GM12878 (cell line): ENCODE results near the gene ABHD17A. TPM values are rescaled to one million over a fixed set of nuclear protein-coding genes. Genes with fewer than 3 reads are reported as not detected.

Experiments
- ATAC-seq: fragments of 200-7000 bp; cut with Tn5 transposase; 3 replicates; pipeline ENCODE4 v1.9.1; 2020; ENCODE audit warnings: mild to moderate bottlenecking, moderate library complexity
- BruUV-seq: library from RNA; stranded (reverse); fragments of 400-500 nt; replicated peaks from 2 replicates; lab custom pipeline; 2021; lab: Mats Ljungman, UMichigan
- CTCF ChIA-PET: fragments of 300-600 bp; sonication (Branson Sonifier 250); formaldehyde crosslinking; extraction: SDS; loops from one replicate; lab custom pipeline; 2021; ENCODE audit warnings: inconsistent platforms; lab: Yijun Ruan, JAX
- POLR2A ChIA-PET: fragments of 350-600 bp; formaldehyde crosslinking; extraction: SDS; loops from one replicate; lab custom pipeline; 2021; ENCODE audit warnings: inconsistent platforms; lab: Charles Lee
- RAD21 ChIA-PET: fragments of 300-600 bp; sonication (Branson Sonifier 250); formaldehyde crosslinking; loops from one replicate; lab custom pipeline; 2023; ENCODE audit warnings: antibody characterized with exemption; ENCODE audit not compliant: unreplicated experiment; lab: Charles Lee
- SMC1A ChIA-PET: fragments of 300-600 bp; sonication (Branson Sonifier 250); formaldehyde crosslinking; loops from one replicate; lab custom pipeline; 2023; ENCODE audit not compliant: unreplicated experiment, uncharacterized antibody; lab: Charles Lee
- DNase-seq: peaks from one replicate; pipeline ENCODE4 v3.0.0-alpha.2; 2011; ENCODE audit warnings: low read depth, low spot score
- FAIRE-seq: peaks from 3 replicates; lab custom pipeline; 2011; peaks lifted over from hg19 to GRCh38; lab: Jason Lieb, UNC
- H2AFZ ChIP-seq: 2 replicates; pipeline ENCODE4 v1.6.0; 2011; ENCODE audit warnings: low read depth, low read length, control low read depth; ENCODE audit not compliant: control insufficient read depth
- H3K27ac ChIP-seq: 2 replicates; pipeline ENCODE4 v1.5.1; 2011; ENCODE audit warnings: control low read depth; ENCODE audit not compliant: control insufficient read depth, insufficient read depth
- H3K27me3 ChIP-seq, 2 experiments: replicated peaks in 1 of 2; 2 replicates each; pipeline versions ENCODE4 v1.6.0 to v1.6.1; 2011; ENCODE audit warnings: low read length in 1 of 2; ENCODE audit not compliant: control insufficient read depth in 2 of 2, insufficient read depth in 2 of 2
- H3K36me3 ChIP-seq, 2 experiments: 2 replicates each; pipeline ENCODE4 v1.5.1; 2011; ENCODE audit warnings: low read length in 1 of 2; ENCODE audit not compliant: control insufficient read depth in 2 of 2, insufficient read depth in 2 of 2
- H3K4me1 ChIP-seq: 2 replicates; pipeline ENCODE4 v1.6.1; 2011; ENCODE audit warnings: mild to moderate bottlenecking, low read length, moderate library complexity, mixed read lengths; ENCODE audit not compliant: control insufficient read depth, insufficient read depth
- H3K4me2 ChIP-seq: 2 replicates; pipeline ENCODE4 v1.6.0; 2011; ENCODE audit warnings: control low read depth; ENCODE audit not compliant: control insufficient read depth, insufficient read depth
- H3K4me3 ChIP-seq: fragments of 200-600 bp; sonication (generic); 2 replicates; pipeline ENCODE4 v1.5.1; 2016
- H3K79me2 ChIP-seq: 2 replicates; pipeline ENCODE4 v1.6.0; 2011; ENCODE audit warnings: low read length; ENCODE audit not compliant: control insufficient read depth, insufficient read depth
- H3K9ac ChIP-seq: 2 replicates; pipeline ENCODE4 v1.8.0; 2011; ENCODE audit warnings: low read length, control low read depth, mixed read lengths; ENCODE audit not compliant: control insufficient read depth, insufficient read depth
- H3K9me3 ChIP-seq: replicated peaks from 3 replicates; pipeline ENCODE4 v1.5.1; 2011; ENCODE audit warnings: mild to moderate bottlenecking, low read length; ENCODE audit not compliant: control insufficient read depth, insufficient read depth
- H4K20me1 ChIP-seq: 2 replicates; pipeline ENCODE4 v1.6.0; 2011; ENCODE audit not compliant: control insufficient read depth, insufficient read depth
- BRCA1 ChIP-seq: IDR thresholded peaks from 2 replicates; pipeline ENCODE4 v1.6.1; 2011; ENCODE audit warnings: low read depth, low read length, improper control_type of control experiment
- IKZF2 ChIP-seq, 2 experiments: fragments of 450-650 bp; IDR thresholded peaks; 2 replicates each; pipeline ENCODE4 v1.6.1; 2017; ENCODE audit warnings: mild to moderate bottlenecking in 2 of 2, moderate library complexity in 2 of 2
- NKRF ChIP-seq: fragments of 450-650 bp; conservative IDR thresholded peaks from 2 replicates; pipeline ENCODE4 v1.6.1; 2017; ENCODE audit warnings: mild to moderate bottlenecking, moderate library complexity
- NR2C2 ChIP-seq: IDR thresholded peaks from 2 replicates; pipeline ENCODE4 v1.6.1; 2011; ENCODE audit warnings: borderline replicate concordance, low read depth; ENCODE audit not compliant: control insufficient read depth, insufficient read length
- RFX5 ChIP-seq: IDR thresholded peaks from 2 replicates; pipeline ENCODE4 v1.6.1; 2011; ENCODE audit warnings: low read depth, low read length, improper control_type of control experiment
- SMAD1 ChIP-seq: fragments of 450-650 bp; IDR thresholded peaks from 2 replicates; pipeline ENCODE4 v1.6.1; 2018; ENCODE audit warnings: mild to moderate bottlenecking, low read depth; ENCODE audit not compliant: partially characterized antibody
- SREBF1 ChIP-seq: IDR thresholded peaks from 2 replicates; pipeline ENCODE4 v1.6.1; 2012; ENCODE audit warnings: mild to moderate bottlenecking, low read length
- WGBS: methylation state at CpG from one replicate; pipeline ENCODE4 v1.1.6; 2016; ENCODE audit warnings: low lambda C conversion rate; ENCODE audit not compliant: insufficient replicate concordance, insufficient coverage; ENCODE audit errors: missing lambda C conversion rate; 5-methylcytosine and 5-hydroxymethylcytosine counted together
- in situ Hi-C: fragments of 300-500 bp; cut with MboI; formaldehyde crosslinking; loops from 9 replicates; pipeline ENCODE4 v1.14.3; 2018; ENCODE audit warnings: mixed read lengths
- intact Hi-C: fragments of 100-400 bp; cut with micrococcal nuclease; formaldehyde crosslinking; loops from one replicate; pipeline ENCODE4 v1.14.2; 2022; ENCODE audit not compliant: unreplicated experiment
- polyA plus RNA-seq, 11 experiments: library from polyadenylated mRNA; depleted of rRNA in 4 of 11; unstranded in 6 of 11; stranded (reverse) in 5 of 11; fragments of >200 nt; fragmentation: Nextera tagmentation in 4 of 11; fragmentation: Illumina TruSeq in 1 of 11; extraction: Ambion mirVana in 4 of 11; extraction: Trizol in 1 of 11; gene quantifications; 1 replicate in 1 of 11; 2 replicates in 10 of 11; pipeline versions ENCODE4 v1.2.1 to v1.2.3, GENCODE V29; 2011 to 2016; ENCODE audit warnings: inconsistent platforms in 2 of 11, missing spikeins in 2 of 11, low read depth in 1 of 11
- total RNA-seq, 4 experiments: library from RNA; depleted of rRNA in 3 of 4; stranded (reverse); fragments of >200 nt in 3 of 4; fragmentation: Illumina TruSeq in 1 of 4; extraction: Trizol in 1 of 4; gene quantifications; 2 replicates each; pipeline versions ENCODE4 v1.2.1 to v1.2.3, GENCODE V29; 2013 to 2021
- TF ChIP-seq, protein P1 (sequence below): IDR thresholded peaks from 2 replicates; pipeline ENCODE4 v1.6.1; 2012; ENCODE audit warnings: improper control_type of control experiment, low read depth, low read length; ENCODE audit not compliant: insufficient replicate concordance

The ABHD17A gene
- total and polyA plus RNA-seq, 10 of the 15 experiments (the other 5 are each of a cell fraction or from before 2014, with no cell fraction given) = 0.13 to 126 (median 28.8) TPM; not detected in 1

GRCh38 chr19:1833540-1833939, 51.8 kb downstream of the ABHD17A start:
- Histone ChIP-seq H3K9me3 (no peaks in the 10 kb centered on the region), H3K36me3 (peaks cover under 1 to 2% of the 10 kb centered on the region in 2 experiments; a peak in 3 of 4 replicates), H2AFZ (no peak overlapping the region), H3K4me1 (no peaks in the 10 kb centered on the region), H4K20me1 (peaks cover 8% of the 10 kb centered on the region), H3K4me2 (no peak overlapping the region), H3K27me3 (no peaks in the 10 kb centered on the region), H3K9ac (no peak overlapping the region)
- ATAC-seq = no peak
- DNase-seq = no peak
- SMC1A ChIA-PET = no interaction called here
- RAD21 ChIA-PET = no interaction called here
- in situ Hi-C loops = no loop called here
- CTCF ChIA-PET = no interaction called here
- 93% methylated on average over 15 of the region's 15 CpGs for WGBS
- POLR2A ChIA-PET = no interaction called here
- BruUV-seq = no TSS peak
- no peak for TF ChIP-seq SMAD1
- no peak for TF ChIP-seq NR2C2
- TF ChIP-seq NKRF = no peak
- no peak for TF ChIP-seq RFX5
- TF ChIP-seq BRCA1 = no peak
- no peak for TF ChIP-seq IKZF2 (IDR thresholded peaks at IDR 0.05)
- TF ChIP-seq, protein P1, sequence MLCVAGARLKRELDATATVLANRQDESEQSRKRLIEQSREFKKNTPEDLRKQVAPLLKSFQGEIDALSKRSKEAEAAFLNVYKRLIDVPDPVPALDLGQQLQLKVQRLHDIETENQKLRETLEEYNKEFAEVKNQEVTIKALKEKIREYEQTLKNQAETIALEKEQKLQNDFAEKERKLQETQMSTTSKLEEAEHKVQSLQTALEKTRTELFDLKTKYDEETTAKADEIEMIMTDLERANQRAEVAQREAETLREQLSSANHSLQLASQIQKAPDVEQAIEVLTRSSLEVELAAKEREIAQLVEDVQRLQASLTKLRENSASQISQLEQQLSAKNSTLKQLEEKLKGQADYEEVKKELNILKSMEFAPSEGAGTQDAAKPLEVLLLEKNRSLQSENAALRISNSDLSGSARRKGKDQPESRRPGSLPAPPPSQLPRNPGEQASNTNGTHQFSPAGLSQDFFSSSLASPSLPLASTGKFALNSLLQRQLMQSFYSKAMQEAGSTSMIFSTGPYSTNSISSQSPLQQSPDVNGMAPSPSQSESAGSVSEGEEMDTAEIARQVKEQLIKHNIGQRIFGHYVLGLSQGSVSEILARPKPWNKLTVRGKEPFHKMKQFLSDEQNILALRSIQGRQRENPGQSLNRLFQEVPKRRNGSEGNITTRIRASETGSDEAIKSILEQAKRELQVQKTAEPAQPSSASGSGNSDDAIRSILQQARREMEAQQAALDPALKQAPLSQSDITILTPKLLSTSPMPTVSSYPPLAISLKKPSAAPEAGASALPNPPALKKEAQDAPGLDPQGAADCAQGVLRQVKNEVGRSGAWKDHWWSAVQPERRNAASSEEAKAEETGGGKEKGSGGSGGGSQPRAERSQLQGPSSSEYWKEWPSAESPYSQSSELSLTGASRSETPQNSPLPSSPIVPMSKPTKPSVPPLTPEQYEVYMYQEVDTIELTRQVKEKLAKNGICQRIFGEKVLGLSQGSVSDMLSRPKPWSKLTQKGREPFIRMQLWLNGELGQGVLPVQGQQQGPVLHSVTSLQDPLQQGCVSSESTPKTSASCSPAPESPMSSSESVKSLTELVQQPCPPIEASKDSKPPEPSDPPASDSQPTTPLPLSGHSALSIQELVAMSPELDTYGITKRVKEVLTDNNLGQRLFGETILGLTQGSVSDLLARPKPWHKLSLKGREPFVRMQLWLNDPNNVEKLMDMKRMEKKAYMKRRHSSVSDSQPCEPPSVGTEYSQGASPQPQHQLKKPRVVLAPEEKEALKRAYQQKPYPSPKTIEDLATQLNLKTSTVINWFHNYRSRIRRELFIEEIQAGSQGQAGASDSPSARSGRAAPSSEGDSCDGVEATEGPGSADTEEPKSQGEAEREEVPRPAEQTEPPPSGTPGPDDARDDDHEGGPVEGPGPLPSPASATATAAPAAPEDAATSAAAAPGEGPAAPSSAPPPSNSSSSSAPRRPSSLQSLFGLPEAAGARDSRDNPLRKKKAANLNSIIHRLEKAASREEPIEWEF = no peak
- TF ChIP-seq SREBF1 = no peak
- TF ChIP-seq, all 136 proteins: peak for 0
- intact Hi-C loops = no loop called here
- Histone ChIP-seq H3K27ac (no peak overlapping the region), H3K79me2 (peaks cover 18% of the 10 kb centered on the region), H3K4me3 (no peak overlapping the region)
- no peak for FAIRE-seq
